Panc1 (cell line): ENCODE measurements around the gene RARB.

Source experiments
- POLR2AphosphoS5 ChIP-seq: IDR thresholded peaks from 2 replicates; pipeline ENCODE4 v1.6.1; 2012; ENCODE audit warnings: mild to moderate bottlenecking, low read depth, low read length, moderate library complexity
- TCF7L2 ChIP-seq: IDR thresholded peaks from 2 replicates; pipeline ENCODE4 v1.6.1; 2011; ENCODE audit warnings: mild to moderate bottlenecking, low read depth, low read length, inconsistent platforms
- TF ChIP-seq, protein P1 (sequence below): fragments of 450-650 bp; IDR thresholded peaks from 2 replicates; pipeline ENCODE4 v1.5.1; 2017; ENCODE audit warnings: mild to moderate bottlenecking

DNA sequence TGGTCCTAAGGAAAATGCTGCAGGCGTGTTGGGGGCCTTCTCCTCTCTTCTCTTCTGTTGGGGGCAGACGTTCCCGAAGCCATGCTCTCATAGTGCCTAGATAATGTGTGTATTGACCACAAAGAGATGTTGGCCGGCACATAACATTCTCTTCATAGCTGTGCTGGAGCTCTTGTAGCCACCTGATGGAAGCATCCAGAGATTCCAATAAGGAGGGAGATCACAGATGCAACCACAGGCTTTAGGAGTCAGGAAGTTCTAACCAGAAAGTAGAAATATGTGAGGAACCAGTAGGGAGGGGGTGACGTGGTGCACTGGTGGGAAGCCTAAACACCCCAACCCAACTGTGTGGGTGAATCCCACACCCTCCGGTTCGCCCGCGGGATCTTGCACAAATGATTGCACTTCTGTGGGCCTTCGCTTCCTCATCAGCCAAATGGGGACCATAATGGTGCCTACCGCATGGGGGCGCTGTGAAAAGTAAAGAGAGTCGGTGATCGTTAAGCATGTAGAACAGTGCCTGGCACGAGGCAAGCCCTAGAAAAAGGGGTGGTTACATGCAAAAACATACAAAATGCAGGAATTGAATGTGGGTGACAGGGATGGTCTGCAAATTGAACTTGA is 148.9 kb downstream of the RARB start:
- TF ChIP-seq POLR2AphosphoS5 (no peak), TCF7L2 (no peak)
- TF ChIP-seq, protein P1, sequence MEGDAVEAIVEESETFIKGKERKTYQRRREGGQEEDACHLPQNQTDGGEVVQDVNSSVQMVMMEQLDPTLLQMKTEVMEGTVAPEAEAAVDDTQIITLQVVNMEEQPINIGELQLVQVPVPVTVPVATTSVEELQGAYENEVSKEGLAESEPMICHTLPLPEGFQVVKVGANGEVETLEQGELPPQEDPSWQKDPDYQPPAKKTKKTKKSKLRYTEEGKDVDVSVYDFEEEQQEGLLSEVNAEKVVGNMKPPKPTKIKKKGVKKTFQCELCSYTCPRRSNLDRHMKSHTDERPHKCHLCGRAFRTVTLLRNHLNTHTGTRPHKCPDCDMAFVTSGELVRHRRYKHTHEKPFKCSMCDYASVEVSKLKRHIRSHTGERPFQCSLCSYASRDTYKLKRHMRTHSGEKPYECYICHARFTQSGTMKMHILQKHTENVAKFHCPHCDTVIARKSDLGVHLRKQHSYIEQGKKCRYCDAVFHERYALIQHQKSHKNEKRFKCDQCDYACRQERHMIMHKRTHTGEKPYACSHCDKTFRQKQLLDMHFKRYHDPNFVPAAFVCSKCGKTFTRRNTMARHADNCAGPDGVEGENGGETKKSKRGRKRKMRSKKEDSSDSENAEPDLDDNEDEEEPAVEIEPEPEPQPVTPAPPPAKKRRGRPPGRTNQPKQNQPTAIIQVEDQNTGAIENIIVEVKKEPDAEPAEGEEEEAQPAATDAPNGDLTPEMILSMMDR, result no peak
